Activated CD4-positive, alpha-beta T cell treated with anti-CD3 and anti-CD28 coated beads, Interleukin-2, Interleukin-6, amounts not matched to agents 100 ng/mL and 50 ng/mL, durations not matched to agents 16 hours and 8 hours (primary cell): ENCODE results near the gene ADAMTSL1.

Experiments
- DNase-seq: peaks from one replicate; pipeline ENCODE4 v3.0.0-alpha.2; 2020

The ADAMTSL1 gene

GRCh38 chr9:18703901-18704379, 230.0 kb downstream of the ADAMTSL1 start:
- DNase-seq: no peak

GRCh38 chr9:18705796-18706392, 231.9 kb downstream of the ADAMTSL1 start:
- no peak for DNase-seq

- DNase-seq: no peak
Observed at GRCh38 chr9:18706648-18707047, 232.7 kb downstream of the ADAMTSL1 start.

GRCh38 chr9:18707061-18707461, 233.1 kb downstream of the ADAMTSL1 start:
- no peak for DNase-seq

GRCh38 chr9:18707489-18708205, 233.7 kb downstream of the ADAMTSL1 start:
- DNase-seq: no peak

GRCh38 chr9:18708429-18708828, 234.5 kb downstream of the ADAMTSL1 start:
- DNase-seq: no peak

GRCh38 chr9:18710065-18710464, 236.1 kb downstream of the ADAMTSL1 start:
- no peak for DNase-seq

GRCh38 chr9:18717759-18718158, 243.8 kb downstream of the ADAMTSL1 start:
- DNase-seq: no peak

- DNase-seq: no peak
Observed at GRCh38 chr9:18718393-18718792, 244.4 kb downstream of the ADAMTSL1 start.

GRCh38 chr9:18718932-18719331, 245.0 kb downstream of the ADAMTSL1 start:
- no peak for DNase-seq

- no peak for DNase-seq
Observed at GRCh38 chr9:18720691-18721090, 246.7 kb downstream of the ADAMTSL1 start.

GRCh38 chr9:18721267-18721994, 247.5 kb downstream of the ADAMTSL1 start:
- DNase-seq: no peak

GRCh38 chr9:18721995-18722310, 248.0 kb downstream of the ADAMTSL1 start:
- DNase-seq: no peak

GRCh38 chr9:18722882-18723281, 248.9 kb downstream of the ADAMTSL1 start:
- no peak for DNase-seq

GRCh38 chr9:18723366-18723765, 249.4 kb downstream of the ADAMTSL1 start:
- no peak for DNase-seq

- no peak for DNase-seq
Observed at GRCh38 chr9:18726546-18726945, 252.6 kb downstream of the ADAMTSL1 start.

GRCh38 chr9:18727904-18728303, 254.0 kb downstream of the ADAMTSL1 start:
- DNase-seq: no peak

- no peak for DNase-seq
Observed at GRCh38 chr9:18728642-18729041, 254.7 kb downstream of the ADAMTSL1 start.

GRCh38 chr9:18730241-18730640, 256.3 kb downstream of the ADAMTSL1 start:
- no peak for DNase-seq

- DNase-seq: no peak
Observed at GRCh38 chr9:18739127-18739526, 265.2 kb downstream of the ADAMTSL1 start.

GRCh38 chr9:18739641-18740318, 265.8 kb downstream of the ADAMTSL1 start:
- no peak for DNase-seq

- no peak for DNase-seq
Observed at GRCh38 chr9:18741359-18741758, 267.4 kb downstream of the ADAMTSL1 start.

GRCh38 chr9:18741945-18742344, 268.0 kb downstream of the ADAMTSL1 start:
- DNase-seq: no peak

GRCh38 chr9:18743421-18743820, 269.5 kb downstream of the ADAMTSL1 start:
- no peak for DNase-seq
